SK-N-SH (cell line): ENCODE measurements around the gene RNF133. TPM values are rescaled to one million over a fixed set of nuclear protein-coding genes. Genes with fewer than 3 reads are reported as not detected.

ENCODE experiments used
- CTCF ChIA-PET: fragments of 300-600, 350-600 bp; formaldehyde crosslinking; extraction: SDS; loops from one replicate; lab custom pipeline; 2021; lab: Yijun Ruan, JAX
- POLR2A ChIA-PET: fragments of 350-600 bp; sonication (Branson Sonifier 250); formaldehyde crosslinking; extraction: SDS; loops from one replicate; lab custom pipeline; 2020; ENCODE audit warnings: antibody characterized with exemption, inconsistent platforms; lab: Yijun Ruan, JAX
- DNase-seq: peaks from one replicate; pipeline ENCODE4 v3.0.0; 2012
- H2AFZ ChIP-seq: fragments of 200-600 bp; sonication (generic); 2 replicates; pipeline ENCODE4 v1.8.1; 2016; ENCODE audit warnings: antibody characterized with exemption, mild to moderate bottlenecking, low read depth
- H3F3A ChIP-seq: fragments of 200-600 bp; sonication (generic); replicated peaks from 2 replicates; pipeline ENCODE3; 2016; ENCODE audit warnings: antibody characterized with exemption, mild to moderate bottlenecking; ENCODE audit not compliant: insufficient read depth
- H3K27ac ChIP-seq, 2 experiments: fragments of 200-500 bp in 1 of 2; fragments of 200-600 bp in 1 of 2; sonication (Bioruptor generic) in 1 of 2; sonication (generic), shearing (Covaris generic) in 1 of 2; 2 replicates each; pipeline versions ENCODE4 v1.5.1 to v1.6.1; 2014 to 2016; ENCODE audit warnings: low read depth in 2 of 2, inconsistent platforms in 1 of 2, low read length in 1 of 2, mild to moderate bottlenecking in 1 of 2, mixed read lengths in 1 of 2
- H3K27me3 ChIP-seq: fragments of 200-600 bp; sonication (generic), shearing (Covaris generic); 2 replicates; pipeline ENCODE4 v1.6.1; 2016; ENCODE audit warnings: mixed run types; ENCODE audit not compliant: insufficient read depth
- H3K36me3 ChIP-seq, 2 experiments: fragments of 200-500 bp in 1 of 2; fragments of 200-600 bp in 1 of 2; sonication (Bioruptor generic) in 1 of 2; sonication (generic) in 1 of 2; replicated peaks in 1 of 2; 2 replicates each; pipeline versions ENCODE3 to v1.5.1; 2014 to 2016; ENCODE audit warnings: low read length in 1 of 2, mild to moderate bottlenecking in 1 of 2; ENCODE audit not compliant: insufficient read depth in 2 of 2, control insufficient read depth in 1 of 2
- H3K4me1 ChIP-seq, 2 experiments: fragments of 200-500 bp in 1 of 2; fragments of 200-600 bp in 1 of 2; sonication (Bioruptor generic) in 1 of 2; sonication (generic), shearing (Covaris generic) in 1 of 2; 2 replicates each; pipeline versions ENCODE4 v1.5.1 to v1.6.1; 2014 to 2016; ENCODE audit warnings: low read depth in 1 of 2, low read length in 1 of 2, mixed run types in 1 of 2; ENCODE audit not compliant: insufficient read depth in 2 of 2, control insufficient read depth in 1 of 2
- H3K4me2 ChIP-seq: fragments of 200-600 bp; sonication (generic), shearing (Covaris generic); 2 replicates; pipeline ENCODE4 v1.6.1; 2017; ENCODE audit warnings: mixed run types
- H3K4me3 ChIP-seq, 2 experiments: fragments of 200-500 bp in 1 of 2; fragments of 200-600 bp in 1 of 2; sonication (Bioruptor generic) in 1 of 2; sonication (generic), shearing (Covaris generic) in 1 of 2; 2 replicates each; pipeline versions ENCODE4 v1.5.1 to v1.8.1; 2014 to 2016; ENCODE audit warnings: low read depth in 2 of 2, inconsistent platforms in 1 of 2, low read length in 1 of 2, mild to moderate bottlenecking in 1 of 2, mixed read lengths in 1 of 2, moderate library complexity in 1 of 2
- H3K79me2 ChIP-seq: fragments of 200-600 bp; sonication (generic); 2 replicates; pipeline ENCODE4 v1.8.1; 2017; ENCODE audit warnings: mild to moderate bottlenecking; ENCODE audit not compliant: insufficient read depth
- H3K9ac ChIP-seq: fragments of 200-600 bp; sonication (generic); 2 replicates; pipeline ENCODE4 v1.6.1; 2017; ENCODE audit warnings: mixed run types
- H3K9me2 ChIP-seq: fragments of 200-600 bp; sonication (generic); 2 replicates; pipeline ENCODE4 v1.6.1; 2017; ENCODE audit warnings: mixed run types
- H3K9me3 ChIP-seq: fragments of 200-600 bp; sonication (generic); 2 replicates; pipeline ENCODE4 v1.6.1; 2017; ENCODE audit warnings: mixed run types, mild to moderate bottlenecking, moderate library complexity
- H4K20me1 ChIP-seq: fragments of 200-600 bp; sonication (generic); 2 replicates; pipeline ENCODE4 v1.6.1; 2017; ENCODE audit warnings: mild to moderate bottlenecking, mixed run types; ENCODE audit not compliant: insufficient read depth
- CHD2 ChIP-seq: fragments of 150-350 bp; IDR thresholded peaks from 2 replicates; pipeline ENCODE4 v1.6.1; 2018; ENCODE audit warnings: low read length; ENCODE audit not compliant: partially characterized antibody
- EP300 ChIP-seq, 2 experiments: IDR thresholded peaks; 2 replicates each; pipeline versions ENCODE4 v1.4.0 to v1.6.1; 2012; ENCODE audit warnings: borderline replicate concordance in 1 of 2, low read depth in 1 of 2, low read length in 1 of 2
- EZH2phosphoT487 ChIP-seq: fragments of 200-600 bp; sonication (generic); IDR thresholded peaks from 2 replicates; pipeline ENCODE4 v1.6.1; 2017; ENCODE audit warnings: low read depth, mixed run types, mild to moderate bottlenecking, antibody characterized with exemption, moderate library complexity, borderline replicate concordance
- FOSL2 ChIP-seq: IDR thresholded peaks from 2 replicates; pipeline ENCODE4 v1.4.0; 2012; ENCODE audit warnings: low read depth, mild to moderate bottlenecking, moderate library complexity, borderline replicate concordance
- FOXJ3 ChIP-seq: sonication (generic); formaldehyde crosslinking; IDR thresholded peaks from 2 replicates; pipeline ENCODE4 v1.5.1; 2020; ENCODE audit warnings: mild to moderate bottlenecking, missing genetic modification reagents
- FOXM1 ChIP-seq: IDR thresholded peaks from 2 replicates; pipeline ENCODE4 v1.4.0; 2012; ENCODE audit warnings: low read depth, mild to moderate bottlenecking
- GATA2 ChIP-seq: sonication (generic); formaldehyde crosslinking; IDR thresholded peaks from 2 replicates; pipeline ENCODE4 v1.5.0; 2020; ENCODE audit warnings: mild to moderate bottlenecking, missing genetic modification reagents
- MAX ChIP-seq: IDR thresholded peaks from 2 replicates; pipeline ENCODE4 v1.4.0; 2012; ENCODE audit warnings: low read depth
- MEF2A ChIP-seq: IDR thresholded peaks from 2 replicates; pipeline ENCODE4 v1.4.0; 2012; ENCODE audit warnings: low read depth, borderline replicate concordance
- MXI1 ChIP-seq: IDR thresholded peaks from 2 replicates; pipeline ENCODE4 v1.6.1; 2012; ENCODE audit warnings: mild to moderate bottlenecking, low read depth, low read length, improper control_type of control experiment
- PBX3 ChIP-seq: IDR thresholded peaks from 2 replicates; pipeline ENCODE4; 2012
- POLR2AphosphoS5 ChIP-seq: IDR thresholded peaks from 2 replicates; pipeline ENCODE4 v1.6.1; 2012; ENCODE audit warnings: low read depth, low read length
- RAD21 ChIP-seq: IDR thresholded peaks from 2 replicates; pipeline ENCODE4 v1.6.1; 2012; ENCODE audit warnings: mild to moderate bottlenecking, low read length
- RCOR1 ChIP-seq: fragments of 150-350 bp; IDR thresholded peaks from 2 replicates; pipeline ENCODE4 v1.6.1; 2017; ENCODE audit warnings: antibody characterized with exemption, low read length
- REST ChIP-seq: IDR thresholded peaks from 2 replicates; pipeline ENCODE4 v1.6.1; 2012; ENCODE audit warnings: mild to moderate bottlenecking, low read depth, low read length, moderate library complexity
- RFX5 ChIP-seq: IDR thresholded peaks from 2 replicates; pipeline ENCODE4 v1.6.1; 2012; ENCODE audit warnings: mild to moderate bottlenecking, improper control_type of control experiment, low read length
- RXRA ChIP-seq: IDR thresholded peaks from 2 replicates; pipeline ENCODE4 v1.4.0; 2012; ENCODE audit warnings: low read depth, mild to moderate bottlenecking, borderline replicate concordance
- SMC3 ChIP-seq: IDR thresholded peaks from 2 replicates; pipeline ENCODE4 v1.6.1; 2012; ENCODE audit warnings: low read depth, low read length, improper control_type of control experiment
- YY1 ChIP-seq: IDR thresholded peaks from 2 replicates; pipeline ENCODE4 v1.4.0; 2012; ENCODE audit warnings: low read depth, mild to moderate bottlenecking
- WGBS: methylation state at CpG from one replicate; pipeline ENCODE4 v1.1.6; 2017; ENCODE audit warnings: low lambda C conversion rate; 5-methylcytosine and 5-hydroxymethylcytosine counted together
- polyA plus RNA-seq, 3 experiments: library from polyadenylated mRNA; depleted of rRNA; stranded (reverse); fragments of >200 nt; gene quantifications; 2 replicates each; pipeline ENCODE4 v1.2.3, GENCODE V29; 2012
- TF ChIP-seq, protein P1 (sequence below): fragments of 200-600 bp; sonication (generic); IDR thresholded peaks from 2 replicates; pipeline ENCODE4 v1.6.1; 2017; ENCODE audit warnings: antibody characterized with exemption, mild to moderate bottlenecking, moderate library complexity

Gene RNF133
- polyA plus RNA-seq, 1 of the 3 experiments (the other 2 are of a cell fraction), result 0.03 TPM

DNA sequence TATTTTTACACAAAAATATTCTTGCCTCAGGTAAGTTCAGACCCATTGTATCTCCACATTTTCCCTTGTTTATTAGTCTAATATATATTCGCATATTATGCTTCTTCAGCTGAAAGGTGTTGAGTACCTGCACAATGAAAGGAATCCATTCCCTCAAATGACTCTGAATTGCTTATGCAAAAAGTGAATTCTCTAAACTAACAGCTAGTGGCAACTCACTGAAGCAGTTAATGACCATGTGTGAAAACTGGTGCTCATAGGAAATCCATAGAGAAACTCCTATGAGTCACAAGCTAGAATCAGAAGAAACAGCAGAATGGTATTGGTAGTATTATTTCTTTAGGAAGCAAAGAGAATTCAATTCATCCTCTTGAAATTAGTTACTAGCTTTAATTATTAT is 37.3 kb upstream of the RNF133 start:
- Histone ChIP-seq H3K9ac (no peak overlapping the region), H3K9me3 (no peaks in the 10 kb centered on the region), H4K20me1 (no peaks in the 10 kb centered on the region), H3K4me1 (no peaks in the 10 kb centered on the region)
- TF ChIP-seq POLR2AphosphoS5, result no peak
- TF ChIP-seq GATA2 (CRISPR knock-in tag), result no peak
- TF ChIP-seq REST, result no peak
- TF ChIP-seq FOXM1, result no peak
- TF ChIP-seq MEF2A, result no peak
- TF ChIP-seq RAD21, result no peak
- no peak for TF ChIP-seq RXRA
- TF ChIP-seq, protein P1, sequence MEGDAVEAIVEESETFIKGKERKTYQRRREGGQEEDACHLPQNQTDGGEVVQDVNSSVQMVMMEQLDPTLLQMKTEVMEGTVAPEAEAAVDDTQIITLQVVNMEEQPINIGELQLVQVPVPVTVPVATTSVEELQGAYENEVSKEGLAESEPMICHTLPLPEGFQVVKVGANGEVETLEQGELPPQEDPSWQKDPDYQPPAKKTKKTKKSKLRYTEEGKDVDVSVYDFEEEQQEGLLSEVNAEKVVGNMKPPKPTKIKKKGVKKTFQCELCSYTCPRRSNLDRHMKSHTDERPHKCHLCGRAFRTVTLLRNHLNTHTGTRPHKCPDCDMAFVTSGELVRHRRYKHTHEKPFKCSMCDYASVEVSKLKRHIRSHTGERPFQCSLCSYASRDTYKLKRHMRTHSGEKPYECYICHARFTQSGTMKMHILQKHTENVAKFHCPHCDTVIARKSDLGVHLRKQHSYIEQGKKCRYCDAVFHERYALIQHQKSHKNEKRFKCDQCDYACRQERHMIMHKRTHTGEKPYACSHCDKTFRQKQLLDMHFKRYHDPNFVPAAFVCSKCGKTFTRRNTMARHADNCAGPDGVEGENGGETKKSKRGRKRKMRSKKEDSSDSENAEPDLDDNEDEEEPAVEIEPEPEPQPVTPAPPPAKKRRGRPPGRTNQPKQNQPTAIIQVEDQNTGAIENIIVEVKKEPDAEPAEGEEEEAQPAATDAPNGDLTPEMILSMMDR, result no peak
- TF ChIP-seq CHD2, result no peak
- no peak for TF ChIP-seq EP300 (IDR thresholded peaks at IDR 0.05; ENCODE audit: borderline replicate concordance in 1 of 2, low read depth in 1 of 2, low read length in 1 of 2)
- no peak for TF ChIP-seq FOXJ3 (CRISPR knock-in tag)
- TF ChIP-seq YY1, result no peak
- TF ChIP-seq MXI1, result no peak
- no peak for TF ChIP-seq RCOR1
- no peak for TF ChIP-seq FOSL2
- no peak for TF ChIP-seq PBX3
- TF ChIP-seq MAX, result no peak
- no peak for TF ChIP-seq RFX5
- no peak for TF ChIP-seq SMC3
- no peak for TF ChIP-seq EZH2phosphoT487
- TF ChIP-seq, all 33 proteins: peak for 0
- H3K9me2 ChIP-seq, result no peaks in the 10 kb centered on the region
- ChIA-PET POLR2A (interaction anchor here (0.5 kb wide), 1 partner anchor 622 kb away, joined by 3 read pairs; no protein-coding TSS in a partner anchor), CTCF (interaction anchor here (1.2 kb wide), 1 partner anchor 11 kb away, joined by 4 read pairs; no protein-coding TSS in a partner anchor)
- no peaks in the 10 kb centered on the region for H3F3A ChIP-seq
- no peaks in the 10 kb centered on the region for H3K36me3 ChIP-seq
- H2AFZ ChIP-seq, result no peak overlapping the region
- no peak overlapping the region for H3K4me3 ChIP-seq
- DNase-seq, result no peak
- no peak overlapping the region for H3K27ac ChIP-seq
- 0% methylated on average over 1 of the region's 1 CpG for WGBS
- no peak overlapping the region for H3K4me2 ChIP-seq
- no peaks in the 10 kb centered on the region for H3K27me3 ChIP-seq
- no peaks in the 10 kb centered on the region for H3K79me2 ChIP-seq
